Urinary bladder (tissue), 4 donors: Measurements from ENCODE around the gene CCR5. TPM values are rescaled to one million over a fixed set of nuclear protein-coding genes. Genes with fewer than 3 reads are reported as not detected.
"Not testable (repeated sequence)": the region's sequence is repeated elsewhere in the genome, so short reads cannot be mapped to it uniquely, and the experiment has no call there.

Experiments used
- DNase-seq: peaks from one replicate; pipeline ENCODE4 v3.0.0-alpha.2; 2015; ENCODE audit errors: extremely low spot score
- H3K27ac ChIP-seq: one replicate; pipeline ENCODE4 v1.5.1; 2013; ENCODE audit warnings: low read depth, mild to moderate bottlenecking, moderate library complexity
- H3K36me3 ChIP-seq: one replicate; pipeline ENCODE4 v1.6.1; 2013; ENCODE audit warnings: mild to moderate bottlenecking, moderate library complexity; ENCODE audit not compliant: insufficient read depth
- H3K4me1 ChIP-seq: one replicate; pipeline ENCODE4 v1.6.1; 2013; ENCODE audit warnings: mild to moderate bottlenecking, moderate library complexity; ENCODE audit not compliant: insufficient read depth
- H3K4me3 ChIP-seq: one replicate; pipeline ENCODE4 v1.5.1; 2013; ENCODE audit warnings: low read depth, low read length
- WGBS: extraction: QIAGEN DNeasy Blood & Tissue Kit; methylation state at CpG from one replicate; pipeline ENCODE4 v1.1.7; 2013; 5-methylcytosine and 5-hydroxymethylcytosine counted together
- polyA plus RNA-seq: library from polyadenylated mRNA; stranded (reverse); fragments of 200-250 nt; gene quantifications from one replicate; pipeline ENCODE4 v1.2.3, GENCODE V29; 2013
- total RNA-seq: library from RNA; depleted of rRNA; stranded (reverse); fragments of >200 nt; gene quantifications from one replicate; pipeline ENCODE4 v1.2.3, GENCODE V29; 2014
- donor health status: healthy with polysubstance abuse.
- donor health status: healthy.

Gene CCR5
- total and polyA plus RNA-seq, 2 donors: 1.0 to 1.4 TPM

DNA sequence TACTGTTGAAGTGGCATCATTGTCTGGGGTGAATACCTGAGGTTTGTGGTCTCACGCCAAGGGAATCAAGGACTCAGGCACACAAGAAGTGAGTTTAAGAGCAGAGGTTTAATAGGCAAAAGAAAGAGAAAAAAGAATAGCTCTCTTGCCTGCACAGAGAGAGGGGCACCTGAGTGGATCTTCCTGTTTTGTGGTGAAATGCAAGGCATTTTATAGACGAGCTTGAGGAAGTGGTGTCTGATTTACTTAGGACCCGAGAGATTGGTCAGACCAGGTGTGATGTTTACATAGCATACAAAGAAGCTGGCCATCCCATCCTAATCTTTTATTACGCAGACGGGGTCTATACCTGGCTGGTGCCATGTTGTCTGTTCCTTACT is 13.2 kb downstream of the CCR5 start:
- 50% methylated on average over 5 of the region's 5 CpGs for WGBS
- H3K36me3 ChIP-seq: no peaks in the 10 kb centered on the region

DNA sequence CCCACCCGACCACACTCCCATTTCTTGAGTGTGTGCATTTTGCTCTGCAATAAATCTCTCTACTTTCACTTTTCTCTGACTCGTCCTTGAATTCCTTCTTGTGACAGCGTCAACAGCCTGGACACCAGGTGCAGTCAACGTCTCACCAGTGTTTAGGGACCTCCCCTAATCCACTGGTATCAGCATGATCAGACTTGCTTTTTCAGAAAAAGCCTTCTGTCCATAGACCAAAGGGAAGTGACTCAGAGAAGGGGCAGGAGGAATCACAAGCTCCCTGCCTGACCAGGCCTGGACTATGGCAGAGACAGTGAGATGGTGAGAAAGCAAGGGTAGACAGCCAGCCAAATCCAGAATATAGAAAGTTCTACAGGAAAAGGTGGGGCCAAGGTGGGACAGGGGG is 15.5 kb downstream of the CCR5 start:
- no peak overlapping the region for H3K4me3 ChIP-seq
- no peaks in the 10 kb centered on the region for H3K4me1 ChIP-seq
- no peak for DNase-seq
- 48% methylated on average over 4 of the region's 4 CpGs for WGBS
- H3K27ac ChIP-seq: no peak overlapping the region
- no peaks in the 10 kb centered on the region for H3K36me3 ChIP-seq

More for the DNA sequence above, 13.2 kb downstream of the CCR5 start:
- no peak overlapping the region for H3K27ac ChIP-seq
- DNase-seq: no peak
- H3K4me1 ChIP-seq: no peaks in the 10 kb centered on the region
- no peak overlapping the region for H3K4me3 ChIP-seq

GRCh38 chr3:46388847-46389246 is 18.1 kb downstream of the CCR5 start:
- not testable (repeated sequence) for H3K27ac ChIP-seq, DNase-seq, H3K4me3 ChIP-seq, H3K4me1 ChIP-seq, H3K36me3 ChIP-seq
- WGBS: 91% methylated on average over 4 of the region's 4 CpGs

DNA sequence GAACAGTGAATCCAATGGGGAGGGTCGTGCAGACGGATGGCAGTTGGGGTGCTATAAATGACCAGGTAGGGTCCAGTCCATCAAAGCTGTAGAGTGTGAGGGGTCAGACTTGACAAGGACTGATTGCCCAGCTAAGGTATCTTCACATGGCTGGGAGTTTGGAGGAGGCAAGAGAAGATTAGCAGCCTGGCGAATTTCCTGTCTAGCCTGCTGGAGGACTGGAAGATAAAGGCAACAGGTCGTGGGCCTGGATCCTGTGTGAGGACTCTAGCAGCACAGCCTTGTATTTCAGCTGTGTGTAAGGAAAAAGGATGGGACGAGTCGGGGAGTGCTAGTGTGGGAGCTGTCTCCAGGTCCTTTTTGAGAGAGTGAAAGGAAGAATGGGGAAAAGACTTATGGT is 18.6 kb downstream of the CCR5 start:
- no peaks in the 10 kb centered on the region for H3K36me3 ChIP-seq
- no peak overlapping the region for H3K4me3 ChIP-seq
- H3K27ac ChIP-seq: no peak overlapping the region
- DNase-seq: no peak
- no peaks in the 10 kb centered on the region for H3K4me1 ChIP-seq
- WGBS: 71% methylated on average over 6 of the region's 6 CpGs

- H3K27ac ChIP-seq, H3K4me3 ChIP-seq, H3K4me1 ChIP-seq, H3K36me3 ChIP-seq, DNase-seq: not testable (repeated sequence)
- 85% methylated on average over 5 of the region's 5 CpGs for WGBS
Measured at GRCh38 chr3:46391526-46391925, 20.8 kb downstream of the CCR5 start.

DNA sequence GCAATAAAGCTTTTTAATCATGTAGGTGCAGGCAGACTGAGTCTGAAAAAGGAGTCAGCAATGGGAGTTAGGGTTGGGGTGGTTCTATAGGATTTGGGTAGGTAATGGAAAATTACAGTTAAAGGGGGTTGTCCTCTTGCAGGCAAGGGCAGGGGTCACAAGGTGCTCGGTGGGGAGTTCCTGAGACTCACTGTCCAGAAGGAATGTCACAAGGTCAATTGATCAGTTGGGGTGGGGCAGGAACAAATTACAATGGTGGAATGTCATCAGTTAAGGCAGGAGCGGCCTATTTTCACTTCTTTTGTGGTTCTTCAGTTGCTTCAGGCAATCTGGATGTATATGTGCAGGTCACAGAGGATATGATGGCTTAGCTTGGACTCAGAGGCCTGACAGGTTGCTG is 22.3 kb downstream of the CCR5 start:
- H3K4me3 ChIP-seq: no peak overlapping the region
- no peak overlapping the region for H3K27ac ChIP-seq
- WGBS: 84% methylated on average over 2 of the region's 2 CpGs
- no peak for DNase-seq
- H3K36me3 ChIP-seq: no peaks in the 10 kb centered on the region
- H3K4me1 ChIP-seq: no peaks in the 10 kb centered on the region

DNA sequence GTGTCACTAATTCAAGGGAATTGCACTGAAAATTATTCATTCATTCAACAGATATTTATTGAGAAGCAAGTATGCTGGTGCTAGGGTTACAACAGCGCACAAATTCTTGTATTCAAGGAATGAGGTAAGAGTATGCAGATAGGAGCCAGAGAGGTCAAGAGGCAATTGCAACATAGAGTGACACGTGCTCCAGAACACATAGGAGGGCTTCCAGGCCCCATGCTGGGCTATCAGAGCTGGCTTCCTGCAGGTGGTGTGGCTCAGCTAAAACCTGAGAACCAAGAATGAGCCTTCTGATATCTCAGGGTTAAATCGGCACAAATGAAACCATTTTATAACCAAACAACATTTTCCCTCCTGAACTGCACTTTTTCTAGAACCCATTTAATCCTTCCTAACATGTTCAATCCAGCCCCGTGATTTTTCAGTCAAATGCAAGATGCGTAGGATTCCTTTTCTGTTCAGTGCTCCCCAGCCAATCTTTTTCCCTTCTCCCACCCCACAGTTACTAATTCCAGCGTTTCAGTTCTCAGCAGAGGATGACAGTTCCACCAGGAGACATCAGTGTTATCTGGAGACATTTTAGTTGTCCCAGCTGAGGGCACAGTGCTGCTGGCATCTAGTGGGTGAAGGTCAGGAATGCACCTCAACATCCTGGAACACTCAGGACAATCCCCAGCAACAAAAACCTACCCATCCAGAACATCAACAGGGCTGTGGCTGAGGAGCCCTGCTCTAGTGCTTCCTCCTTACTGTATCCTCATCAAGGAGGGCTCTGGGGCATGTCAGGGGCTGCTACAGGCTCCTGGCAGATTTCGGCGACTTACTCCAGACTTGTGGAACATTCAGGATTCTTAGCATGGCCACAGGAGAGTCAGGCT is 23.0 kb downstream of the CCR5 start:
- DNase-seq: no peak
- Histone ChIP-seq H3K4me3 (no peak overlapping the region), H3K36me3 (no peaks in the 10 kb centered on the region), H3K27ac (no peak overlapping the region), H3K4me1 (no peaks in the 10 kb centered on the region)
- 73% methylated on average over 8 of the region's 8 CpGs for whole genome bisulfite sequencing

DNA sequence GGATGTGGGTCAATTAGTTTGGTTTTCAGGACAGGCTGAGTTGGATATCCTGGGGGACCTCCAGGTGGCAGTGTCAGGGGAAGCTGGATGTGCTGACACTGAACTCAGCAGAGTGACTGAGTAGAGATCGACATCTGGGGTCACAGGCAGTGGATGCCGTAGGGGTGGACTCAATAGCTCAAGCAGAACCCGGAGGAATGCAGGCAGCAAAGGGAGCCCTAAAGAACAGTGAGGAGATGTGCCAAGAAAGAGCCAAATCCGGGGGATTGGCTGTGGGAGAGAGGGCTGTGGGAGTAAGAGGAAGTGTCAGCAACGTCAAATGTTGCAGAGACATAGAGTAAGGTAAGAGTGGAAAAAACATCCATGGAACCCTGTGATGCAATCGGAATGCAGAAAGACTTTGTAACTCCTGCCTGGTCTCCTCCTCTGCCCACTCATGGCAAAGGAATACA is 24.5 kb downstream of the CCR5 start:
- 75% methylated on average over 6 of the region's 6 CpGs for WGBS
- no peak for DNase-seq
- Histone ChIP-seq H3K4me3 (no peak overlapping the region), H3K4me1 (no peaks in the 10 kb centered on the region), H3K27ac (no peak overlapping the region), H3K36me3 (no peaks in the 10 kb centered on the region)

DNA sequence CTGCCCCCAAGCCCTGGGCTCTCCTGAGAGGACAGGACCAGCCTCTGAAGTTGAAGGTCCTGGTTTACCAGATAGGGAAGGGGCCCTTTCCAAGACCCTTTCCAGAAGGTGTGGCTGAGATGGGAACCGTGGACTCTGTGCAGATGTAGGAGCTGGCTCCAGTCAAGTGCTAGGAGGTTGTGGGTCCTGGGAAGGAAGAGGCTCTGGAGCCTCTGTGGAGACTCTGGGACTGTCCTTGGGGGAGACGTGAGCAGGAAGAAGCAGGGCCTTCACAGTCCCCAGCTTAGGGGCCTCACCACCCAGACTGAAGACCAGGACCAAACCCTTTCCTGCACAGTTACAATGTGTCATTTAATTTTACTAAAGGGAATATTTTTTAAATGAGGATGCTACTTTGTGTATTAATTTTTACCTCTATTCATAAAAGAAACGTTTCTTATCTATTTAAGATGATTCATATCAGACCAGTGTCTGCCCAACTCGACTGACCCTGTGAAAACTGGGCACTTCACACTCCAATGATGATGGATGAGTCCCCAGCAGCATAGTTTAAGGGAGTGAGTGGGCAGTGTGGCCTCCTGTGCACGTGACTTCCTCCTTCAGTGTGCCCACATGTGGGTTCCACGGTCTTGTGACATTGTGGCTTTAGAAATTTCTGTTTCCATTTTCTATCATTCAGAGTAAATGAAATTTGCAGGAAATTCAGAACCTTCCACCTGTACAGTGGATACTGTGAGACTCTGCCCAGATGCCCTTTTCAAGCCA is 25.2 kb downstream of the CCR5 start:
- DNase-seq: no peak
- WGBS: 62% methylated on average over 6 of the region's 6 CpGs
- Histone ChIP-seq H3K36me3 (no peaks in the 10 kb centered on the region), H3K4me3 (no peak overlapping the region), H3K27ac (no peak overlapping the region), H3K4me1 (no peaks in the 10 kb centered on the region)

DNA sequence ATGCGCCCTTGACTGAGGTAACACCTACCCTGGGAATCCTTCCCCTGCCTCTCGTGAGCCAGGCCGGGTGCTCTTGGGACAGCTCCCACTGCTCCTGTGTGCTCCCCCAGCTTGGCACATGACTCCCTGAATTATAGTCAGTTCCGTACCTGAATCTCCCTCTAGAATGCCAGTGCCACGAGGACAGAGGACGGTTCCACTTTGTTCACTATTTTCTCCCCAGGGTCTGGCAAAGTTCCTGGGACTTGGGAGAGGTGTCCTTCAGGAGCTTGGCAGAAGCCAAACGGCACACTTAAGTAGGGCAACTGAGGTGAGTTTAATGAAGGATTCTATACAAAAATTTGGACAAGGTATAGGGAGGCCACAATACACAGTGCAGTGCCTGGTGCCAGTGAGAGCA is 26.4 kb downstream of the CCR5 start:
- Histone ChIP-seq H3K36me3 (no peaks in the 10 kb centered on the region), H3K4me3 (no peak overlapping the region), H3K4me1 (no peaks in the 10 kb centered on the region), H3K27ac (no peak overlapping the region)
- 90% methylated on average over 7 of the region's 7 CpGs for WGBS
- no peak for DNase-seq

GRCh38 chr3:46398186-46398955 is 27.6 kb downstream of the CCR5 start:
- no peak for DNase-seq
- no peak overlapping the region for H3K27ac ChIP-seq
- H3K4me3 ChIP-seq: no peak overlapping the region
- no peaks in the 10 kb centered on the region for H3K36me3 ChIP-seq
- WGBS: 90% methylated on average over 6 of the region's 6 CpGs
- H3K4me1 ChIP-seq: no peaks in the 10 kb centered on the region

DNA sequence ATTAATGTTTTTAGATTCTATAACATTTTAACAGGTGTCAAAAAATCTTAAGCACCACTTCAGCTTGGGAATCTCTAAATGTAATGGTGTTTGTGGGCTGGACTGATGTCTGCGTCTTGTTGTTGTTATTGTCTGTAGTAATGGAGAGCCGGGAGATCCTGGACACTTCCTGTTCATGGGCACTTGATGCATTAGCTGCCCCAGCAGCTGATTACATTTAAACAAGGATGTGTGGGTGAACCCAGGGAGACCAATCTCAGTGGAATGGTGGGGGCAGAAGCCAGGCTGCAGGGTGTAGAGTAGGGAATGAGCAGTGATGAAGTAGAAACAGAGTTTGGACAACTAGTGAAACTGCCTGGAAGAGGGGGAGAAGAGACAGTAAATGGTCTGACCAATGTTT is 28.4 kb downstream of the CCR5 start:
- no peaks in the 10 kb centered on the region for H3K36me3 ChIP-seq
- WGBS: 70% methylated on average over 2 of the region's 2 CpGs
- DNase-seq: no peak
- H3K4me3 ChIP-seq: no peak overlapping the region
- H3K27ac ChIP-seq: no peak overlapping the region
- H3K4me1 ChIP-seq: no peaks in the 10 kb centered on the region

GRCh38 chr3:46399557-46399956 is 28.8 kb downstream of the CCR5 start:
- 61% methylated on average over 2 of the region's 2 CpGs for WGBS
- no peak for DNase-seq
- H3K27ac ChIP-seq: no peak overlapping the region
- H3K4me3 ChIP-seq: no peak overlapping the region
- H3K36me3 ChIP-seq: no peaks in the 10 kb centered on the region
- no peaks in the 10 kb centered on the region for H3K4me1 ChIP-seq
